ENCODE results near the gene CEP20. TPM values are rescaled to one million over a fixed set of nuclear protein-coding genes. Genes with fewer than 3 reads are reported as not detected.

The CEP20 gene
- total RNA-seq, 1 experiment from 2014 or later = 94.3 TPM

- H3K4me1 ChIP-seq (ENCODE audit: control insufficient read depth, insufficient read depth, low read length) = peaks cover 17% of the 10 kb centered on the region
- no peak overlapping the region for H3K27ac ChIP-seq (ENCODE audit: low read length)
- CTCF ChIA-PET = no interaction called here
- DNase-seq (ENCODE audit: low read depth, low spot score) (no peak), ATAC-seq (no peak)
- no TSS peak for BruUV-seq (replicated peaks)
- in situ Hi-C loops (cut with HindIII; ENCODE audit: low pct_unique_long_range_greater_than_20kb, low sequenced_read_pairs) (loop anchor here (10.0 kb wide), 1 partner anchor 140 kb away; no protein-coding TSS in a partner anchor), intact Hi-C loops (cut with micrococcal nuclease; ENCODE audit: unreplicated experiment) (no loop called here)
- no peak overlapping the region for H3K4me3 ChIP-seq (ENCODE audit: low read depth in 2 of 2, low read length in 2 of 2)
- H3K36me3 ChIP-seq (ENCODE audit: control insufficient read depth, insufficient read depth, low read length) = no peaks in the 10 kb centered on the region
- H3K9me3 ChIP-seq (ENCODE audit: control insufficient read depth, insufficient read depth, low read depth, low read length) = no peaks in the 10 kb centered on the region
- TF ChIP-seq, protein P1, sequence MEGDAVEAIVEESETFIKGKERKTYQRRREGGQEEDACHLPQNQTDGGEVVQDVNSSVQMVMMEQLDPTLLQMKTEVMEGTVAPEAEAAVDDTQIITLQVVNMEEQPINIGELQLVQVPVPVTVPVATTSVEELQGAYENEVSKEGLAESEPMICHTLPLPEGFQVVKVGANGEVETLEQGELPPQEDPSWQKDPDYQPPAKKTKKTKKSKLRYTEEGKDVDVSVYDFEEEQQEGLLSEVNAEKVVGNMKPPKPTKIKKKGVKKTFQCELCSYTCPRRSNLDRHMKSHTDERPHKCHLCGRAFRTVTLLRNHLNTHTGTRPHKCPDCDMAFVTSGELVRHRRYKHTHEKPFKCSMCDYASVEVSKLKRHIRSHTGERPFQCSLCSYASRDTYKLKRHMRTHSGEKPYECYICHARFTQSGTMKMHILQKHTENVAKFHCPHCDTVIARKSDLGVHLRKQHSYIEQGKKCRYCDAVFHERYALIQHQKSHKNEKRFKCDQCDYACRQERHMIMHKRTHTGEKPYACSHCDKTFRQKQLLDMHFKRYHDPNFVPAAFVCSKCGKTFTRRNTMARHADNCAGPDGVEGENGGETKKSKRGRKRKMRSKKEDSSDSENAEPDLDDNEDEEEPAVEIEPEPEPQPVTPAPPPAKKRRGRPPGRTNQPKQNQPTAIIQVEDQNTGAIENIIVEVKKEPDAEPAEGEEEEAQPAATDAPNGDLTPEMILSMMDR (IDR thresholded peaks at IDR 0.05) = no peak
- TF ChIP-seq SIN3A (IDR thresholded peaks at IDR 0.05; ENCODE audit: borderline replicate concordance, insufficient read depth, low read depth, low read length) (no peak), POLR2AphosphoS5 (IDR thresholded peaks at IDR 0.05; ENCODE audit: low read depth, low read length) (no peak), TCF7L2 (IDR thresholded peaks at IDR 0.05; ENCODE audit: low read depth, low read length) (no peak)
- TF ChIP-seq, protein P2, sequence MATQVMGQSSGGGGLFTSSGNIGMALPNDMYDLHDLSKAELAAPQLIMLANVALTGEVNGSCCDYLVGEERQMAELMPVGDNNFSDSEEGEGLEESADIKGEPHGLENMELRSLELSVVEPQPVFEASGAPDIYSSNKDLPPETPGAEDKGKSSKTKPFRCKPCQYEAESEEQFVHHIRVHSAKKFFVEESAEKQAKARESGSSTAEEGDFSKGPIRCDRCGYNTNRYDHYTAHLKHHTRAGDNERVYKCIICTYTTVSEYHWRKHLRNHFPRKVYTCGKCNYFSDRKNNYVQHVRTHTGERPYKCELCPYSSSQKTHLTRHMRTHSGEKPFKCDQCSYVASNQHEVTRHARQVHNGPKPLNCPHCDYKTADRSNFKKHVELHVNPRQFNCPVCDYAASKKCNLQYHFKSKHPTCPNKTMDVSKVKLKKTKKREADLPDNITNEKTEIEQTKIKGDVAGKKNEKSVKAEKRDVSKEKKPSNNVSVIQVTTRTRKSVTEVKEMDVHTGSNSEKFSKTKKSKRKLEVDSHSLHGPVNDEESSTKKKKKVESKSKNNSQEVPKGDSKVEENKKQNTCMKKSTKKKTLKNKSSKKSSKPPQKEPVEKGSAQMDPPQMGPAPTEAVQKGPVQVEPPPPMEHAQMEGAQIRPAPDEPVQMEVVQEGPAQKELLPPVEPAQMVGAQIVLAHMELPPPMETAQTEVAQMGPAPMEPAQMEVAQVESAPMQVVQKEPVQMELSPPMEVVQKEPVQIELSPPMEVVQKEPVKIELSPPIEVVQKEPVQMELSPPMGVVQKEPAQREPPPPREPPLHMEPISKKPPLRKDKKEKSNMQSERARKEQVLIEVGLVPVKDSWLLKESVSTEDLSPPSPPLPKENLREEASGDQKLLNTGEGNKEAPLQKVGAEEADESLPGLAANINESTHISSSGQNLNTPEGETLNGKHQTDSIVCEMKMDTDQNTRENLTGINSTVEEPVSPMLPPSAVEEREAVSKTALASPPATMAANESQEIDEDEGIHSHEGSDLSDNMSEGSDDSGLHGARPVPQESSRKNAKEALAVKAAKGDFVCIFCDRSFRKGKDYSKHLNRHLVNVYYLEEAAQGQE (IDR thresholded peaks at IDR 0.05; ENCODE audit: insufficient read depth in 1 of 2, low read depth in 2 of 2, low read length in 1 of 2) = no peak
- no peaks in the 10 kb centered on the region for H3K27me3 ChIP-seq (ENCODE audit: control insufficient read depth, insufficient read depth, low read length)
- POLR2A ChIA-PET = interaction anchor here (0.6 kb wide), 1 partner anchor 127 kb away, joined by 3 read pairs; no protein-coding TSS in a partner anchor
Measured at GRCh38 chr16:15894571-15895374, 6.4 kb upstream of the CEP20 start.

DNA sequence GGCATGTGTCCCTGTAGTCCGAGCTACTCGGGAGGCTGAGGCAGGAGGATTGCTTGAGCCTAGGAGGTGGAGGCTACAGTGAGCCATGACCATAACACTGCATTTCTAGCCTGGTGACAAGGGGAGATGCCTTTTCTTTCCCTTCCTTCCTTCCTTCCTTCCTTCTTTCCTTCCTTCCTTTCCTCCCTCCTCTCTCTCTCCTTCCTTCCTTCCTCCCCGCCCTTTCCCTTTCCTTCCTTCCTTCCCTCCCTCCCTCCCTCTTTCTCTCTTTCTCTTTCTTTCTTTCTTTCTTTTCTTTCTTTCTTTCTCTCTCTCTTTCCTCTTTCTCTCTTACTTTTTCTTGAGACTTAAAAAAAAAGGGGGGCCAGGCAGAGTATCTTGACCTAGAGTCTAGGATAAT lies 3.1 kb upstream of the CEP20 start:
- TF ChIP-seq SIN3A (IDR thresholded peaks at IDR 0.05; ENCODE audit: borderline replicate concordance, insufficient read depth, low read depth, low read length) = no peak
- Histone ChIP-seq H3K4me3 (ENCODE audit: low read depth in 2 of 2, low read length in 2 of 2) (no peak overlapping the region), H3K9me3 (ENCODE audit: control insufficient read depth, insufficient read depth, low read depth, low read length) (no peaks in the 10 kb centered on the region), H3K27ac (ENCODE audit: low read length) (peak overlapping the region; percentile 41; the same call in 1 of the 2 replicates), H3K27me3 (ENCODE audit: control insufficient read depth, insufficient read depth, low read length) (no peaks in the 10 kb centered on the region), H3K36me3 (ENCODE audit: control insufficient read depth, insufficient read depth, low read length) (no peaks in the 10 kb centered on the region; the same call in 1 of the 2 replicates), H3K4me1 (ENCODE audit: control insufficient read depth, insufficient read depth, low read length) (peaks cover 18% of the 10 kb centered on the region)
- ATAC-seq = no peak
- no TSS peak for BruUV-seq (replicated peaks)
- in situ Hi-C loops (cut with HindIII; ENCODE audit: low pct_unique_long_range_greater_than_20kb, low sequenced_read_pairs) (loop anchor here (10.0 kb wide), 1 partner anchor 143 kb away; no protein-coding TSS in a partner anchor), intact Hi-C loops (cut with micrococcal nuclease; ENCODE audit: unreplicated experiment) (no loop called here)
- ChIA-PET POLR2A (no interaction called here), CTCF (interaction anchor here (0.6 kb wide), 1 partner anchor 30 kb away, joined by 7 read pairs; no protein-coding TSS in a partner anchor)
- DNase-seq (ENCODE audit: low read depth, low spot score) = no peak
